Measurements from ENCODE around the gene CDYL. TPM values are rescaled to one million over a fixed set of nuclear protein-coding genes. Genes with fewer than 3 reads are reported as not detected.
A peak's percentile ranks its signal among the peaks of the same experiment; 100 is the strongest.

The CDYL gene
- total RNA-seq, 6 experiments from 2014 or later: 28.4 to 34.8 (median 33.8) TPM

GRCh38 chr6:4906293-4907276, 130.4 kb downstream of the CDYL start:
- Mint-ChIP-seq H3K27ac (no peak overlapping the region), H3K27me3 (ENCODE audit: insufficient read depth) (no peaks in the 10 kb centered on the region; the same call in 1 of the 2 replicates), H3K9me3 (no peaks in the 10 kb centered on the region), H3K4me3 (no peak overlapping the region), H3K4me1 (ENCODE audit: low read depth) (peaks cover 36% of the 10 kb centered on the region), H3K36me3 (ENCODE audit: low read depth) (peaks cover 36% of the 10 kb centered on the region)
- TF ChIP-seq CTCF (IDR thresholded peaks at IDR 0.05): no peak
- no peak for DNase-seq

GRCh38 chr6:4907602-4908001, 131.4 kb downstream of the CDYL start:
- peaks cover 33% of the 10 kb centered on the region for H3K36me3 Mint-ChIP-seq (ENCODE audit: low read depth)
- no peaks in the 10 kb centered on the region; the same call in 1 of the 2 replicates for H3K27me3 Mint-ChIP-seq (ENCODE audit: insufficient read depth)
- peak overlapping the region; percentile 10; the same call in 1 of the 2 replicates for H3K27ac Mint-ChIP-seq
- H3K4me1 Mint-ChIP-seq (ENCODE audit: low read depth): peaks cover 36% of the 10 kb centered on the region
- H3K9me3 Mint-ChIP-seq: no peaks in the 10 kb centered on the region
- TF ChIP-seq CTCF (IDR thresholded peaks at IDR 0.05): no peak
- no peak overlapping the region for H3K4me3 Mint-ChIP-seq
- no peak for DNase-seq

- Mint-ChIP-seq H3K4me1 (ENCODE audit: low read depth) (peaks cover 36% of the 10 kb centered on the region), H3K9me3 (no peaks in the 10 kb centered on the region), H3K27ac (0 out of 2 replicates have a peak overlapping the region, but pooled peaks have one; percentile 10), H3K4me3 (no peak overlapping the region), H3K36me3 (ENCODE audit: low read depth) (peaks cover 31% of the 10 kb centered on the region), H3K27me3 (ENCODE audit: insufficient read depth) (no peaks in the 10 kb centered on the region; the same call in 1 of the 2 replicates)
- no peak for TF ChIP-seq CTCF (IDR thresholded peaks at IDR 0.05)
- no peak for DNase-seq
Observed at GRCh38 chr6:4908062-4908461, 131.9 kb downstream of the CDYL start.

- Mint-ChIP-seq H3K36me3 (ENCODE audit: low read depth) (peaks cover 31% of the 10 kb centered on the region), H3K4me1 (ENCODE audit: low read depth) (peaks cover 47% of the 10 kb centered on the region), H3K9me3 (no peaks in the 10 kb centered on the region), H3K27ac (no peak overlapping the region), H3K4me3 (no peak overlapping the region), H3K27me3 (ENCODE audit: insufficient read depth) (no peaks in the 10 kb centered on the region; the same call in 1 of the 2 replicates)
- TF ChIP-seq CTCF (IDR thresholded peaks at IDR 0.05): no peak
- DNase-seq: no peak
Observed at GRCh38 chr6:4909063-4909706, 133.0 kb downstream of the CDYL start.

- peaks cover 31% of the 10 kb centered on the region for H3K36me3 Mint-ChIP-seq (ENCODE audit: low read depth)
- no peaks in the 10 kb centered on the region; the same call in 1 of the 2 replicates for H3K27me3 Mint-ChIP-seq (ENCODE audit: insufficient read depth)
- no peak overlapping the region for H3K27ac Mint-ChIP-seq
- no peaks in the 10 kb centered on the region for H3K9me3 Mint-ChIP-seq
- H3K4me1 Mint-ChIP-seq (ENCODE audit: low read depth): peaks cover 57% of the 10 kb centered on the region
- DNase-seq: no peak
- no peak for TF ChIP-seq CTCF (IDR thresholded peaks at IDR 0.05)
- no peak overlapping the region for H3K4me3 Mint-ChIP-seq
Observed at GRCh38 chr6:4910037-4910760, 134.0 kb downstream of the CDYL start.

Data from HFFc6 (cell line).